GM11168 (cell line): ENCODE results near the gene RAD18.

Experiments used
- in situ Hi-C: fragments of 300-500 bp; cut with MboI; formaldehyde crosslinking; loops from one replicate; pipeline ENCODE4 v1.12.0; 2022; ENCODE audit warnings: low sequenced_read_pairs; ENCODE audit not compliant: unreplicated experiment

RAD18 gene

GRCh38 chr3:8911781-8912180 is 51.5 kb downstream of the RAD18 start:
- in situ Hi-C loops: no loop called here

GRCh38 chr3:8909160-8909559 is 54.1 kb downstream of the RAD18 start:
- in situ Hi-C loops: no loop called here

GRCh38 chr3:8903191-8903590 is 60.1 kb downstream of the RAD18 start:
- in situ Hi-C loops: no loop called here

GRCh38 chr3:8900869-8901268 is 62.4 kb downstream of the RAD18 start:
- in situ Hi-C loops: no loop called here

GRCh38 chr3:8899876-8900460 is 63.3 kb downstream of the RAD18 start:
- in situ Hi-C loops: no loop called here

- in situ Hi-C loops: no loop called here
Measured at GRCh38 chr3:8895829-8896228, 67.4 kb downstream of the RAD18 start.

GRCh38 chr3:8893001-8893400 is 70.3 kb downstream of the RAD18 start:
- in situ Hi-C loops: no loop called here

- in situ Hi-C loops: no loop called here
Measured at GRCh38 chr3:8891774-8892173, 71.5 kb downstream of the RAD18 start.

GRCh38 chr3:8891303-8891702 is 72.0 kb downstream of the RAD18 start:
- in situ Hi-C loops: no loop called here

- in situ Hi-C loops: no loop called here
Measured at GRCh38 chr3:8888301-8888915, 74.9 kb downstream of the RAD18 start.

- in situ Hi-C loops: no loop called here
Measured at GRCh38 chr3:8887435-8888300, 75.6 kb downstream of the RAD18 start.

- in situ Hi-C loops: no loop called here
Measured at GRCh38 chr3:8886546-8886945, 76.7 kb downstream of the RAD18 start.

- in situ Hi-C loops: no loop called here
Measured at GRCh38 chr3:8885536-8886316, 77.5 kb downstream of the RAD18 start.

GRCh38 chr3:8884630-8885290 is 78.5 kb downstream of the RAD18 start:
- in situ Hi-C loops: no loop called here

GRCh38 chr3:8882642-8883041 is 80.6 kb downstream of the RAD18 start:
- in situ Hi-C loops: no loop called here

GRCh38 chr3:8882171-8882593 is 81.1 kb downstream of the RAD18 start:
- in situ Hi-C loops: no loop called here

GRCh38 chr3:8879347-8879944 is 83.8 kb downstream of the RAD18 start:
- in situ Hi-C loops: no loop called here

GRCh38 chr3:8875836-8876235 is 87.4 kb downstream of the RAD18 start:
- in situ Hi-C loops: no loop called here

- in situ Hi-C loops: no loop called here
Measured at GRCh38 chr3:8873740-8874139, 89.5 kb downstream of the RAD18 start.

- in situ Hi-C loops: no loop called here
Measured at GRCh38 chr3:8872261-8872660, 91.0 kb downstream of the RAD18 start.
